CD4-positive, alpha-beta T cell (primary cell): ENCODE results near the gene NUBPL. TPM values are rescaled to one million over a fixed set of nuclear protein-coding genes. Genes with fewer than 3 reads are reported as not detected.

Experiments
- ATAC-seq: fragments of 200-7000 bp; cut with Tn5 transposase; one replicate; pipeline ENCODE4 v1.10.0; 2022; ENCODE audit warnings: mild to moderate bottlenecking; ENCODE audit not compliant: poor library complexity
- CTCF ChIA-PET: fragments of 350-600 bp; sonication (Branson Sonifier 250); formaldehyde crosslinking; loops from one replicate; lab custom pipeline; 2021; ENCODE audit warnings: antibody characterized with exemption, inconsistent platforms; lab: Charles Lee
- POLR2A ChIA-PET: fragments of 350-600 bp; sonication (Branson Sonifier 250); formaldehyde crosslinking; loops from one replicate; lab custom pipeline; 2021; ENCODE audit warnings: antibody characterized with exemption, inconsistent platforms; lab: Charles Lee
- DNase-seq, 14 experiments: peaks; one replicate each; pipeline ENCODE4 v3.0.0-alpha.2; 2013 to 2020; ENCODE audit warnings: mixed read lengths in 2 of 14
- H3K27ac ChIP-seq, 2 donors: one replicate each; pipeline versions ENCODE4 v1.5.1 to v1.7.0; 2013; ENCODE audit warnings: low read length in 2 of 2, low read depth in 1 of 2, mild to moderate bottlenecking in 1 of 2
- H3K27me3 ChIP-seq, 2 experiments: 1 replicate in 1 of 2; 2 replicates in 1 of 2; pipeline versions ENCODE4 v1.6.1 to v1.7.0; 2013; ENCODE audit warnings: low read length in 2 of 2, control low read depth in 1 of 2, mild to moderate bottlenecking in 1 of 2, moderate library complexity in 1 of 2; ENCODE audit not compliant: insufficient read depth in 2 of 2, control insufficient read depth in 1 of 2
- H3K36me3 ChIP-seq: one replicate; pipeline ENCODE4 v1.6.1; 2013; ENCODE audit warnings: low read length, control low read depth; ENCODE audit not compliant: insufficient read depth
- H3K4me1 ChIP-seq: one replicate; pipeline ENCODE4 v1.6.1; 2013; ENCODE audit warnings: low read length, control low read depth; ENCODE audit not compliant: insufficient read depth
- H3K4me3 ChIP-seq: one replicate; pipeline ENCODE4 v1.5.1; 2013; ENCODE audit warnings: mild to moderate bottlenecking, low read length, moderate library complexity
- H3K9me3 ChIP-seq, 2 experiments: 1 replicate in 1 of 2; 2 replicates in 1 of 2; pipeline versions ENCODE4 v1.6.1 to v1.7.0; 2013; ENCODE audit warnings: low read length in 2 of 2, mild to moderate bottlenecking in 2 of 2, control low read depth in 1 of 2, moderate library complexity in 1 of 2; ENCODE audit not compliant: control insufficient read depth in 1 of 2, insufficient read depth in 1 of 2
- H3K27ac Mint-ChIP-seq: one replicate; pipeline ENCODE4 v1.8.0; 2020; ENCODE audit warnings: mixed read lengths
- H3K27me3 Mint-ChIP-seq: one replicate; pipeline ENCODE4 v1.8.0; 2021; ENCODE audit warnings: mixed read lengths
- H3K36me3 Mint-ChIP-seq: one replicate; pipeline ENCODE4 v1.8.0; 2021; ENCODE audit warnings: low read depth, mixed read lengths
- H3K4me1 Mint-ChIP-seq: one replicate; pipeline ENCODE4 v1.8.0; 2021; ENCODE audit warnings: low read depth, mixed read lengths
- H3K4me3 Mint-ChIP-seq: one replicate; pipeline ENCODE4 v1.8.0; 2020; ENCODE audit warnings: mild to moderate bottlenecking, mixed read lengths
- H3K9me3 Mint-ChIP-seq: one replicate; pipeline ENCODE4 v1.8.0; 2020; ENCODE audit warnings: mixed read lengths
- CTCF ChIP-seq: fragments of 200-600 bp; IDR thresholded peaks from one replicate; pipeline ENCODE4 v1.8.0; 2022; ENCODE audit warnings: antibody characterized with exemption, mild to moderate bottlenecking
- intact Hi-C, 2 experiments: fragments of 100-400 bp; cut with DNase I in 1 of 2; cut with micrococcal nuclease in 1 of 2; formaldehyde crosslinking; loops; one replicate each; pipeline versions ENCODE4 v1.15.1 to v1.9.0; 2023 to 2025; cut with DNase I, micrococcal nuclease
- total RNA-seq, 174 experiments: library from RNA in 2 of 174; stranded (reverse) in 2 of 174; gene quantifications; one replicate each; pipeline ENCODE4 v1.2.3 and lab custom pipeline; 2021 to 2026

NUBPL gene
- total RNA-seq, 2 experiments from 2014 or later, result 7.2 to 8.2 TPM

DNA sequence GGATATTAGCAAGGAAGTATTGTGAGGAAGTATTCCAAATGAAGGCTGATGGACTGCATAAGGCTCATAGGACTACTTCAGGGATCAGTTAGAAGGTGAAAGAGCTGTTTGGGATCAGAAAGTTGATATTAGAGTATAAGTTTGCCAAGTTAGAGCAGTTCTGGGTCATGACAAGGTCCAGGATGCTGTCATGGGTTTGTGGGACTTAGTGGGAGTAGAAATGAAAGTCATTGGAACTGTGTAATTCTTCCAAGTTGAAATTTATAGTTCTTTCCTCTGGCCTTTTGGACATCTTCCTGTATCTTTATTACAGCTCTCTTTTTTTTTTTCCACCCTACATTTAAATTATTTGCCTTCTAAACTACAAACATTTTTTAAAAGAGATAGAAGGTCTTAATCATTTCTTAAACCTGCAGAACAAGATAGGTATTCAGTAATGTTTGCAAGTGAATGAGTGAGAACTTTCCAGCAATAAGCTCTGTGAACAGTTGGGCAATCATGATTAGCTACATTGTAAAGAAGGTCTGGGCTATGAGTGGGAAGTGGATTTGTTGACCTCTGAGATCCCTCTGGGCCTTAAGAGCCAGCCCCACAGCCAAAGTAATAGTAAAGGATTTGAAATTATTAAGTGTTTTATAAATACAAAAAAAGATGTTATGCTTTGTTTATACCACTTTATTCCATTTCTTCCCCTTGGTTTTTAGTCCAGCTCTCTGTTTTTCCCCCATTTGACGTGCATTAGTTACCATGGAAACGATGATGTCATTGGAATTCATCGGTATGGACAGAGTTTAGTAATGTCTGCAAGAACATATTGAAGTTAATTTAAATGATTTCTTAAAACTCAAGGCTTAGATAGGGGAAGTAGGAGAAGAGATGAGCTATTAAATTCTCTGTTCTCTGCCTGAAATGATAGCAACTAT, 268.0 kb downstream of the NUBPL start:
- H3K36me3 Mint-ChIP-seq, result peaks cover 48% of the 10 kb centered on the region
- no peak overlapping the region for H3K4me3 Mint-ChIP-seq
- no peaks in the 10 kb centered on the region for H3K36me3 ChIP-seq
- H3K4me1 Mint-ChIP-seq, result no peaks in the 10 kb centered on the region
- DNase-seq (no peak), ATAC-seq (no peak)
- H3K27ac ChIP-seq, result no peak overlapping the region
- no peak overlapping the region for H3K27ac Mint-ChIP-seq
- H3K9me3 Mint-ChIP-seq, result no peaks in the 10 kb centered on the region
- no peaks in the 10 kb centered on the region for H3K9me3 ChIP-seq
- no peak overlapping the region for H3K4me3 ChIP-seq
- H3K4me1 ChIP-seq, result no peaks in the 10 kb centered on the region
- POLR2A ChIA-PET, result no interaction called here
- intact Hi-C loops, result no loop called here
- H3K27me3 Mint-ChIP-seq, result no peaks in the 10 kb centered on the region
- CTCF ChIA-PET, result no interaction called here
- TF ChIP-seq CTCF, result no peak
- H3K27me3 ChIP-seq, result no peaks in the 10 kb centered on the region

DNA sequence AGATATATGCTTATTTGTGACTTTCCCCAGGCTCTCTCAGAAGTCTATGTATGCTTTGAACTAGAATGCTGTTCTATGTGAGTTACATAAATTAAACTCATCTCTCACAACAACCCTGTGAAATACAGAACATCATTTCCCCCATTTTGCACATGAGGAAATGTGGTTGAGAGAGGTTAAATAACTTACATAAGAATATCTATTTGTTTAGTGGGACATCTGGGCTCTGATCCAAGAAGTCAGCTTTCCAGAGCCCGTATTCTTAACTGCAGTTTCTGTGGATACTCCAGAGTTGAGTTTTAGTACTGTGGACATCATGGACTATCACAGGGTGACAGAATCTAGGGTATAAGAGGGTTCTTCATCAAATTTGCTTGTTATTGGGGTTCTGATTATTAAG, 273.4 kb downstream of the NUBPL start:
- no peaks in the 10 kb centered on the region for H3K27me3 Mint-ChIP-seq
- Histone ChIP-seq H3K27ac (no peak overlapping the region), H3K9me3 (no peaks in the 10 kb centered on the region), H3K27me3 (no peaks in the 10 kb centered on the region), H3K4me3 (no peak overlapping the region), H3K4me1 (no peaks in the 10 kb centered on the region), H3K36me3 (no peaks in the 10 kb centered on the region)
- CTCF ChIA-PET, result no interaction called here
- no peak overlapping the region for H3K27ac Mint-ChIP-seq
- ATAC-seq, result no peak
- no peak for DNase-seq
- no peaks in the 10 kb centered on the region for H3K4me1 Mint-ChIP-seq
- no peaks in the 10 kb centered on the region for H3K9me3 Mint-ChIP-seq
- no peak for TF ChIP-seq CTCF
- POLR2A ChIA-PET, result no interaction called here
- peaks cover 26% of the 10 kb centered on the region for H3K36me3 Mint-ChIP-seq
- H3K4me3 Mint-ChIP-seq, result no peak overlapping the region
- intact Hi-C loops, result no loop called here

- Histone ChIP-seq H3K27ac (no peak overlapping the region), H3K27me3 (no peaks in the 10 kb centered on the region), H3K9me3 (no peaks in the 10 kb centered on the region), H3K36me3 (no peaks in the 10 kb centered on the region), H3K4me1 (no peaks in the 10 kb centered on the region), H3K4me3 (no peak overlapping the region)
- ChIA-PET CTCF (no interaction called here), POLR2A (no interaction called here)
- Mint-ChIP-seq H3K4me3 (no peak overlapping the region), H3K27ac (no peak overlapping the region), H3K4me1 (no peaks in the 10 kb centered on the region), H3K9me3 (no peaks in the 10 kb centered on the region), H3K27me3 (no peaks in the 10 kb centered on the region), H3K36me3 (peaks cover 25% of the 10 kb centered on the region)
- TF ChIP-seq CTCF, result no peak
- ATAC-seq, result no peak
- intact Hi-C loops, result no loop called here
- no peak for DNase-seq
These were observed 273.8 kb downstream of the NUBPL start for GRCh38 chr14:31835049-31835448.
